BE2C (cell line): Measurements from ENCODE around the gene STUM.
"Not testable (repeated sequence)": the region's sequence is repeated elsewhere in the genome, so short reads cannot be mapped to it uniquely, and the experiment has no call there.

Source experiments
- DNase-seq: peaks from one replicate; pipeline ENCODE4 v3.0.0-alpha.2; 2020
- H3K27me3 ChIP-seq: fragments of 250-450 bp; sonication (Bioruptor Pico); 2 replicates; pipeline ENCODE4 v1.5.1; 2020; ENCODE audit warnings: mild to moderate bottlenecking
- H3K36me3 ChIP-seq: fragments of 250-450 bp; sonication (Bioruptor Pico); 2 replicates; pipeline ENCODE4 v1.5.1; 2020; ENCODE audit warnings: mild to moderate bottlenecking
- H3K4me1 ChIP-seq: fragments of 250-450 bp; sonication (Bioruptor Pico); 2 replicates; pipeline ENCODE4 v1.5.1; 2020
- H3K4me3 ChIP-seq: 2 replicates; pipeline ENCODE4 v1.5.1; 2011; ENCODE audit warnings: low read depth, low read length
- H3K9me3 ChIP-seq: fragments of 250-450 bp; sonication (Bioruptor Pico); 2 replicates; pipeline ENCODE4 v1.5.1; 2020
- TF ChIP-seq, protein P1 (sequence below): IDR thresholded peaks from 2 replicates; pipeline ENCODE4 v1.5.1; 2012; ENCODE audit warnings: mild to moderate bottlenecking, low read depth, low read length

STUM gene

GRCh38 chr1:226617109-226617508 is 68.5 kb downstream of the STUM start:
- DNase-seq = no peak
- Histone ChIP-seq H3K36me3 (no peaks in the 10 kb centered on the region), H3K9me3 (no peaks in the 10 kb centered on the region; the same call in 1 of the 2 replicates), H3K4me3 (no peak overlapping the region), H3K27me3 (no peaks in the 10 kb centered on the region; the same call in 1 of the 2 replicates), H3K4me1 (no peaks in the 10 kb centered on the region)
- TF ChIP-seq, protein P1, sequence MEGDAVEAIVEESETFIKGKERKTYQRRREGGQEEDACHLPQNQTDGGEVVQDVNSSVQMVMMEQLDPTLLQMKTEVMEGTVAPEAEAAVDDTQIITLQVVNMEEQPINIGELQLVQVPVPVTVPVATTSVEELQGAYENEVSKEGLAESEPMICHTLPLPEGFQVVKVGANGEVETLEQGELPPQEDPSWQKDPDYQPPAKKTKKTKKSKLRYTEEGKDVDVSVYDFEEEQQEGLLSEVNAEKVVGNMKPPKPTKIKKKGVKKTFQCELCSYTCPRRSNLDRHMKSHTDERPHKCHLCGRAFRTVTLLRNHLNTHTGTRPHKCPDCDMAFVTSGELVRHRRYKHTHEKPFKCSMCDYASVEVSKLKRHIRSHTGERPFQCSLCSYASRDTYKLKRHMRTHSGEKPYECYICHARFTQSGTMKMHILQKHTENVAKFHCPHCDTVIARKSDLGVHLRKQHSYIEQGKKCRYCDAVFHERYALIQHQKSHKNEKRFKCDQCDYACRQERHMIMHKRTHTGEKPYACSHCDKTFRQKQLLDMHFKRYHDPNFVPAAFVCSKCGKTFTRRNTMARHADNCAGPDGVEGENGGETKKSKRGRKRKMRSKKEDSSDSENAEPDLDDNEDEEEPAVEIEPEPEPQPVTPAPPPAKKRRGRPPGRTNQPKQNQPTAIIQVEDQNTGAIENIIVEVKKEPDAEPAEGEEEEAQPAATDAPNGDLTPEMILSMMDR = no peak

- not testable (repeated sequence) for H3K27me3 ChIP-seq, H3K4me1 ChIP-seq, DNase-seq, H3K36me3 ChIP-seq, H3K9me3 ChIP-seq, H3K4me3 ChIP-seq
These were observed 69.2 kb downstream of the STUM start for GRCh38 chr1:226617719-226618118.

GRCh38 chr1:226618380-226618779 is 69.8 kb downstream of the STUM start:
- DNase-seq = no peak
- Histone ChIP-seq H3K4me1 (no peaks in the 10 kb centered on the region), H3K36me3 (no peaks in the 10 kb centered on the region), H3K27me3 (no peaks in the 10 kb centered on the region; the same call in 1 of the 2 replicates), H3K4me3 (no peak overlapping the region), H3K9me3 (no peaks in the 10 kb centered on the region; the same call in 1 of the 2 replicates)
- TF ChIP-seq, protein P1 = no peak

- H3K4me1 ChIP-seq = no peaks in the 10 kb centered on the region
- H3K27me3 ChIP-seq = no peaks in the 10 kb centered on the region; the same call in 1 of the 2 replicates
- H3K4me3 ChIP-seq = no peak overlapping the region
- TF ChIP-seq, protein P1 = no peak
- H3K9me3 ChIP-seq = no peaks in the 10 kb centered on the region; the same call in 1 of the 2 replicates
- DNase-seq = no peak
- H3K36me3 ChIP-seq = no peaks in the 10 kb centered on the region
These were observed 70.5 kb downstream of the STUM start for GRCh38 chr1:226619031-226619430.

- H3K4me3 ChIP-seq = no peak overlapping the region
- TF ChIP-seq, protein P1 = no peak
- DNase-seq = no peak
- no peaks in the 10 kb centered on the region for H3K4me1 ChIP-seq
- H3K9me3 ChIP-seq = no peaks in the 10 kb centered on the region; the same call in 1 of the 2 replicates
- no peaks in the 10 kb centered on the region; the same call in 1 of the 2 replicates for H3K27me3 ChIP-seq
- H3K36me3 ChIP-seq = no peaks in the 10 kb centered on the region
These were observed 73.4 kb downstream of the STUM start for GRCh38 chr1:226622012-226622411.

- no peak overlapping the region for H3K4me3 ChIP-seq
- DNase-seq = no peak
- no peaks in the 10 kb centered on the region for H3K4me1 ChIP-seq
- TF ChIP-seq, protein P1 = no peak
- H3K27me3 ChIP-seq = no peaks in the 10 kb centered on the region; the same call in 1 of the 2 replicates
- no peaks in the 10 kb centered on the region; the same call in 1 of the 2 replicates for H3K9me3 ChIP-seq
- no peaks in the 10 kb centered on the region for H3K36me3 ChIP-seq
These were observed 76.0 kb downstream of the STUM start for GRCh38 chr1:226624526-226624925.
